ENCODE results near the gene FAM184B. TPM values are rescaled to one million over a fixed set of nuclear protein-coding genes. Genes with fewer than 3 reads are reported as not detected.

The FAM184B gene
- total RNA-seq, 1 experiment from 2014 or later: 0.07 TPM

DNA sequence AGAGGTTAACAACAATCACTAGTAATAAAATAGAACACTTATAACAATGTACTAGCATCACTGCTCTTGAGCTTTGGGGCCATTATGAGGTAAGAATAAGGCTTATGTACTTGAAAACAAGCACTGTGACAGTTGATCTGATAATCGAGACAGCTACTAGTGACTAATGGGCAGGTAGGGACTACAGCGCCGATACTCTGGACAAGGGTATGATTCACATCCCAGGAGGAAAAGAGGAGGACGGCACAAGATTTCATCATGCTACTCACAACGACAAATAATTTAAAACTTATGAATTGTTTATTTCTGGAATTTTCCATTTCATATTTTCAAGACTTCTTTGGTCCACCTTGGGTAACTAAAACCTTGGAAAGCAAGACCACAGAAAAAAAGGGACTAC is 62.3 kb downstream of the FAM184B start:
- Histone ChIP-seq H3K4me3 (replicated peaks in 1 of 2; ENCODE audit: low read depth in 1 of 2, low read length in 2 of 2) (no peak overlapping the region), H4K20me1 (ENCODE audit: insufficient read depth) (no peaks in the 10 kb centered on the region), H3K79me2 (ENCODE audit: insufficient read depth, low read length) (no peaks in the 10 kb centered on the region), H3K27me3 (ENCODE audit: insufficient read depth, low read length) (peaks cover 7% of the 10 kb centered on the region; the same call in 1 of the 2 replicates), H2AFZ (ENCODE audit: low read depth, low read length, poor library complexity, severe bottlenecking) (no peak overlapping the region), H3K27ac (ENCODE audit: low read depth, low read length) (no peak overlapping the region), H3K9ac (ENCODE audit: low read length) (no peak overlapping the region), H3K4me1 (ENCODE audit: control insufficient read depth in 1 of 2, insufficient read depth in 2 of 2, low read length in 2 of 2) (no peaks in the 10 kb centered on the region), H3K9me2 (ENCODE audit: insufficient read depth) (no peaks in the 10 kb centered on the region), H3K9me3 (ENCODE audit: control insufficient read depth in 1 of 2, insufficient read depth in 1 of 2, low read depth in 1 of 2, low read length in 2 of 2) (no peaks in the 10 kb centered on the region), H3K4me2 (ENCODE audit: low read length) (no peak overlapping the region), H3K36me3 (ENCODE audit: control insufficient read depth in 1 of 2, insufficient read depth in 2 of 2, low read length in 2 of 2) (no peaks in the 10 kb centered on the region)
- ATAC-seq (no peak), DNase-seq (ENCODE audit: low read depth, low spot score) (no peak)
- ChIA-PET RAD21 (ENCODE audit: low non-redundant PET in 1 of 2, low total read pairs in 2 of 2, uncharacterized antibody in 2 of 2, unreplicated experiment in 2 of 2) (no interaction called here), CTCF (no interaction called here), POLR2A (no interaction called here)
- TF ChIP-seq SRF (IDR thresholded peaks at IDR 0.05; ENCODE audit: low read depth): no peak
- TF ChIP-seq CBX3 (IDR thresholded peaks at IDR 0.05; ENCODE audit: low read depth): no peak
- TF ChIP-seq POLR2AphosphoS5 (IDR thresholded peaks at IDR 0.05; ENCODE audit: low read depth, low read length): no peak
- intact Hi-C loops (cut with micrococcal nuclease): no loop called here
- no TSS peak for BruUV-seq (replicated peaks)

DNA sequence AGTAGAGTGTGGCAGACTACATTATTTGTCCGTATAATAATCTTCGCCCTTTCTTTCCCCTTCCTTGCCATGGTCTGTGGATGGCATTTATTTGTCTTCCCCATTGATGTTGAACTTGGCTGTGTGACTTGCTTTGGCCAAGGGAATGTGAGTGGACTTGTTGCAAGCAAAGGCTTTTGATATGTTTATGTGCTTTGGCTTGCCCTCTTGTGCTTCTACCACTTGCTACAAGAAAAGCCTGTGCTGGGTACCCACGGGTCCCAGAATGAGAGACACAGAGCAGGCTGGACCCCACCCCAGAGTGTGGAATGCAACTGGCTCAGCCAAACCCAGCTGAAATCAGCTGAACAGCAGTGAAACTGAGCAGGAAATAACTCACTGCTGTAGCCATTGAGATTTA is 63.0 kb downstream of the FAM184B start:
- H2AFZ ChIP-seq (ENCODE audit: low read depth, low read length, poor library complexity, severe bottlenecking): no peak overlapping the region
- H3K36me3 ChIP-seq (ENCODE audit: control insufficient read depth in 1 of 2, insufficient read depth in 2 of 2, low read length in 2 of 2): no peaks in the 10 kb centered on the region
- no peaks in the 10 kb centered on the region for H3K9me2 ChIP-seq (ENCODE audit: insufficient read depth)
- no peaks in the 10 kb centered on the region for H4K20me1 ChIP-seq (ENCODE audit: insufficient read depth)
- H3K4me3 ChIP-seq (replicated peaks in 1 of 2; ENCODE audit: low read depth in 1 of 2, low read length in 2 of 2): no peak overlapping the region
- peaks cover 7% of the 10 kb centered on the region; the same call in 1 of the 2 replicates for H3K27me3 ChIP-seq (ENCODE audit: insufficient read depth, low read length)
- RAD21 ChIA-PET (ENCODE audit: low non-redundant PET in 1 of 2, low total read pairs in 2 of 2, uncharacterized antibody in 2 of 2, unreplicated experiment in 2 of 2): no interaction called here
- no peak overlapping the region for H3K4me2 ChIP-seq (ENCODE audit: low read length)
- no peaks in the 10 kb centered on the region for H3K4me1 ChIP-seq (ENCODE audit: control insufficient read depth in 1 of 2, insufficient read depth in 2 of 2, low read length in 2 of 2)
- no peak for DNase-seq (ENCODE audit: low read depth, low spot score)
- H3K27ac ChIP-seq (ENCODE audit: low read depth, low read length): no peak overlapping the region
- no TSS peak for BruUV-seq (replicated peaks)
- no peak for ATAC-seq
- H3K9ac ChIP-seq (ENCODE audit: low read length): no peak overlapping the region
- POLR2A ChIA-PET: no interaction called here
- TF ChIP-seq RAD21 (IDR thresholded peaks at IDR 0.05; ENCODE audit: low read depth) (no peak), SP1 (IDR thresholded peaks at IDR 0.05; ENCODE audit: low read depth) (no peak), YY1 (IDR thresholded peaks at IDR 0.05; ENCODE audit: extremely low read depth, insufficient replicate concordance, low read depth, low read length) (no peak), JUND (IDR thresholded peaks at IDR 0.05) (no peak), EZH2phosphoT487 (IDR thresholded peaks at IDR 0.05; ENCODE audit: borderline replicate concordance) (no peak), TCF7L2 (IDR thresholded peaks at IDR 0.05; ENCODE audit: borderline replicate concordance, extremely low read depth, insufficient read depth, insufficient read length) (no peak)
- TF ChIP-seq, protein P1, sequence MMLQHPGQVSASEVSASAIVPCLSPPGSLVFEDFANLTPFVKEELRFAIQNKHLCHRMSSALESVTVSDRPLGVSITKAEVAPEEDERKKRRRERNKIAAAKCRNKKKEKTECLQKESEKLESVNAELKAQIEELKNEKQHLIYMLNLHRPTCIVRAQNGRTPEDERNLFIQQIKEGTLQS (IDR thresholded peaks at IDR 0.05): no peak
- TF ChIP-seq, protein P2, sequence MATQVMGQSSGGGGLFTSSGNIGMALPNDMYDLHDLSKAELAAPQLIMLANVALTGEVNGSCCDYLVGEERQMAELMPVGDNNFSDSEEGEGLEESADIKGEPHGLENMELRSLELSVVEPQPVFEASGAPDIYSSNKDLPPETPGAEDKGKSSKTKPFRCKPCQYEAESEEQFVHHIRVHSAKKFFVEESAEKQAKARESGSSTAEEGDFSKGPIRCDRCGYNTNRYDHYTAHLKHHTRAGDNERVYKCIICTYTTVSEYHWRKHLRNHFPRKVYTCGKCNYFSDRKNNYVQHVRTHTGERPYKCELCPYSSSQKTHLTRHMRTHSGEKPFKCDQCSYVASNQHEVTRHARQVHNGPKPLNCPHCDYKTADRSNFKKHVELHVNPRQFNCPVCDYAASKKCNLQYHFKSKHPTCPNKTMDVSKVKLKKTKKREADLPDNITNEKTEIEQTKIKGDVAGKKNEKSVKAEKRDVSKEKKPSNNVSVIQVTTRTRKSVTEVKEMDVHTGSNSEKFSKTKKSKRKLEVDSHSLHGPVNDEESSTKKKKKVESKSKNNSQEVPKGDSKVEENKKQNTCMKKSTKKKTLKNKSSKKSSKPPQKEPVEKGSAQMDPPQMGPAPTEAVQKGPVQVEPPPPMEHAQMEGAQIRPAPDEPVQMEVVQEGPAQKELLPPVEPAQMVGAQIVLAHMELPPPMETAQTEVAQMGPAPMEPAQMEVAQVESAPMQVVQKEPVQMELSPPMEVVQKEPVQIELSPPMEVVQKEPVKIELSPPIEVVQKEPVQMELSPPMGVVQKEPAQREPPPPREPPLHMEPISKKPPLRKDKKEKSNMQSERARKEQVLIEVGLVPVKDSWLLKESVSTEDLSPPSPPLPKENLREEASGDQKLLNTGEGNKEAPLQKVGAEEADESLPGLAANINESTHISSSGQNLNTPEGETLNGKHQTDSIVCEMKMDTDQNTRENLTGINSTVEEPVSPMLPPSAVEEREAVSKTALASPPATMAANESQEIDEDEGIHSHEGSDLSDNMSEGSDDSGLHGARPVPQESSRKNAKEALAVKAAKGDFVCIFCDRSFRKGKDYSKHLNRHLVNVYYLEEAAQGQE (IDR thresholded peaks at IDR 0.05; ENCODE audit: low read depth): no peak
- H3K9me3 ChIP-seq (ENCODE audit: control insufficient read depth in 1 of 2, insufficient read depth in 1 of 2, low read depth in 1 of 2, low read length in 2 of 2): no peaks in the 10 kb centered on the region
- CTCF ChIA-PET: no interaction called here
- intact Hi-C loops (cut with micrococcal nuclease): no loop called here
- H3K79me2 ChIP-seq (ENCODE audit: insufficient read depth, low read length): no peaks in the 10 kb centered on the region

All from HCT116 (cell line).